Colonic mucosa (tissue), 4 donors: ENCODE data around the gene FBXO11. TPM values are rescaled to one million over a fixed set of nuclear protein-coding genes. Genes with fewer than 3 reads are reported as not detected.

ENCODE experiments used
- DNase-seq: peaks from one replicate; pipeline ENCODE4 v3.0.0-alpha.2; 2020
- H3K27ac ChIP-seq: fragments of 200-600 bp; one replicate; pipeline ENCODE4 v1.8.0; 2021
- H3K27me3 ChIP-seq: fragments of 200-600 bp; one replicate; pipeline ENCODE4 v1.8.0; 2021
- H3K36me3 ChIP-seq: fragments of 200-600 bp; one replicate; pipeline ENCODE4 v1.8.0; 2021
- H3K4me1 ChIP-seq: fragments of 200-600 bp; one replicate; pipeline ENCODE4 v1.8.0; 2021; ENCODE audit warnings: mild to moderate bottlenecking
- H3K4me3 ChIP-seq: fragments of 200-600 bp; one replicate; pipeline ENCODE4 v1.8.0; 2021
- H3K9ac ChIP-seq, 2 donors: one replicate each; pipeline ENCODE4 v1.7.0; 2013; ENCODE audit warnings: control low read depth in 2 of 2, low read depth in 2 of 2, low read length in 2 of 2
- H3K9me3 ChIP-seq: fragments of 200-600 bp; one replicate; pipeline ENCODE4 v1.8.0; 2021
- intact Hi-C: fragments of 100-400 bp; cut with DNase I; formaldehyde crosslinking; loops from one replicate; pipeline ENCODE4 v1.14.1; 2022
- total RNA-seq, 2 donors: library from RNA; stranded (reverse); fragmentation: NEBNext Ultra II Directional in 1 of 2; extraction: Animal tissue kit (Norgen Biotek cat#: 25700) in 1 of 2; gene quantifications; one replicate each; pipeline ENCODE4 v1.2.1, GENCODE V29; 2021
- TF ChIP-seq, protein P1 (sequence below): fragments of 200-600 bp; IDR thresholded peaks from one replicate; pipeline ENCODE4 v1.8.0; 2022; ENCODE audit warnings: antibody characterized with exemption, mild to moderate bottlenecking
- donor health status: healthy.
- donor health status: DM: no; HTN: no; CAD: no.
- donor health status: DM: no; HTN: no; CAD: no.

The FBXO11 gene
- total RNA-seq, 2 donors from 2014 or later: 40.4 to 47.7 TPM

DNA sequence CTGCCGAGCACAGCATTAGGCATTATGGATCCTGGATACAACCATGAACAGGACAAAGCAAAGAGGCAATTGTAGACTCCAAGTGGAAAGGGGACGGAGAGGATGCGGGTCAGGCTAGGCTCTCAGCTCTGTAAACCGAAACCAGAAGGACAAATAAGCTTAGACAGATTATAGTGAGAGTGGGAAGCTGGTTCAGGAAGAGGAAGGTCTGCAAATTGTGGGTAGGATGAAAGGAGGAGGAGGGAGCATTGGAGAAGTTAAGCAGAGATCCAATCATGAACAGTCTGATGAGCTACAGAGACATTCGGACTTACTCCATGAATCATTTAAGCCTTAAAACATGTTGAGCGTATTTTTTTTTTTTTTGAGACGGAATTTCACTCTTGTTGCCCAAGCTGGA, 120.3 kb downstream of the FBXO11 start:
- no peak overlapping the region for H3K9ac ChIP-seq
- DNase-seq: no peak
- H3K27me3 ChIP-seq: no peaks in the 10 kb centered on the region
- no peak overlapping the region for H3K27ac ChIP-seq
- TF ChIP-seq, protein P1, sequence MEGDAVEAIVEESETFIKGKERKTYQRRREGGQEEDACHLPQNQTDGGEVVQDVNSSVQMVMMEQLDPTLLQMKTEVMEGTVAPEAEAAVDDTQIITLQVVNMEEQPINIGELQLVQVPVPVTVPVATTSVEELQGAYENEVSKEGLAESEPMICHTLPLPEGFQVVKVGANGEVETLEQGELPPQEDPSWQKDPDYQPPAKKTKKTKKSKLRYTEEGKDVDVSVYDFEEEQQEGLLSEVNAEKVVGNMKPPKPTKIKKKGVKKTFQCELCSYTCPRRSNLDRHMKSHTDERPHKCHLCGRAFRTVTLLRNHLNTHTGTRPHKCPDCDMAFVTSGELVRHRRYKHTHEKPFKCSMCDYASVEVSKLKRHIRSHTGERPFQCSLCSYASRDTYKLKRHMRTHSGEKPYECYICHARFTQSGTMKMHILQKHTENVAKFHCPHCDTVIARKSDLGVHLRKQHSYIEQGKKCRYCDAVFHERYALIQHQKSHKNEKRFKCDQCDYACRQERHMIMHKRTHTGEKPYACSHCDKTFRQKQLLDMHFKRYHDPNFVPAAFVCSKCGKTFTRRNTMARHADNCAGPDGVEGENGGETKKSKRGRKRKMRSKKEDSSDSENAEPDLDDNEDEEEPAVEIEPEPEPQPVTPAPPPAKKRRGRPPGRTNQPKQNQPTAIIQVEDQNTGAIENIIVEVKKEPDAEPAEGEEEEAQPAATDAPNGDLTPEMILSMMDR: no peak
- intact Hi-C loops: no loop called here
- no peaks in the 10 kb centered on the region for H3K9me3 ChIP-seq
- no peak overlapping the region for H3K4me3 ChIP-seq
- H3K36me3 ChIP-seq: no peaks in the 10 kb centered on the region
- H3K4me1 ChIP-seq: peaks cover 6% of the 10 kb centered on the region

DNA sequence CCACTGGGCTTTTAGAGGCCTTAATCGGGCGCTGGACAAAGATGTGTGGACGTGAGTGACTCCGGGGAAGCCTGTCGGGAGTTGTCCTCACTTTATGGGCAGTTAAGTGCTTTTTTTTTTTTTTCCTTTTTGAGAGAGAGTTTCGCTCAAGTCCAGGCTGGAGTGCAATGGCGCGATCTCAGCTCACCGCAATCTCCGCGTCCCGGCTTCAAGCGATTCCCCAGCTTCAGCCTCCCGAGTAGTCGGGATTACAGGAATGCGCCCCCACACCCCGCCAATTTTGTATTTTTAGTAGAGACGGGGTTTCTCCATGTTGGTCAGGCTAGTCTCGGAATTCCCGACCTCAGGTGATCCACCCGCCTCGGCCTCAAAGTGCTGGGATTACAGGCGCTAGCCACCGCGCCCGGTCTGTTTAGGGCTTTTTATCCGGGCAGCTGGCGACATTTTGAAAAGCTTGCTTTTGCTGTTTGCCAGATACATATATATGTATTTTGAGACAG, 121.9 kb downstream of the FBXO11 start:
- H3K27me3 ChIP-seq: no peaks in the 10 kb centered on the region
- H3K27ac ChIP-seq: peak overlapping the region; percentile 99
- TF ChIP-seq, protein P1: no peak
- peak overlapping the region; percentile 12 to 40 for H3K9ac ChIP-seq
- H3K36me3 ChIP-seq: no peaks in the 10 kb centered on the region
- DNase-seq: peak; percentile 29
- H3K9me3 ChIP-seq: no peaks in the 10 kb centered on the region
- peak overlapping the region; percentile 89 for H3K4me3 ChIP-seq
- peaks cover 6% of the 10 kb centered on the region for H3K4me1 ChIP-seq
- intact Hi-C loops: no loop called here

DNA sequence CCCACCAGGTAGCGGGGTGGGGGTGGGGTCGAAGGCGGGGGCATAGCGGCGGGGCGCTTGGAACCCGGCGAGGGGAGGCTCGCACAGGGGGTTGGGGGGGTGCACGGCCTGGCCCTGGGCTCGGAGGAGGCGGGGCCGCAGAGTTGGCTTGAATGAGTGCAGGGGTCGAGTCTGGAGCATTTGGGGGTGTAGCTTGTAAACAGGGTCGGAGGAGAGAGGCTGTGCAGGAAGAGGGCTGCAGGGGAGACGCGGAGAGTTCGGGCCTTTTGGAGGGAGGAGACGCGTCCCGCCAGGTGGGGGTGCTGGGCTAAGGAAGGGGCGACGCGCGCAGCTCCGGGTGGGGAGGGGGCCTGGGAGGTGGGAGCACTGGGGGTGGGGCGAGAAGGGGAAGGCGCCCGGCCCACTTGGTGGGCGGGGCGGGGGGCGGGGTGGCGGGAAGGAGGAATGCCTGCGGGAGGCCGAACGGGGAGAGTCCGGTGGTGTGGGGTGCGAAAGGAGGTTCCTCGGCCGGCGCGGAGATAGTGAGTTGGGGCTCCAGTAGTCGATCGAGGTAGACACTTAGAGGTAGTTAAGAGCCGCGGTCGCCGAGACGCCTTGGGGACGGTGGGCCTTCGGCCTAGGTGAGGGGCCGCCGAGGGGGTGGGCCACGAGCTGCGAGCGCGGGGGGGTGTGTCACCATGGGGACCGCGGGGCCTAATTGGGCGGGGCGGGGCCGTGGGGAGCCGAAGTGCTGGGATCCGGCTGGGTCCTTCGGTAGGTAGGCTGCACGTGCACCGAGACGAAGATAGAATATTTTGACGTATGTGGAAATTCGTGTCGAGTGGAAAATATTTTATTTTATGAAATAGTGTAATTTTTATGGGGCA, 122.6 kb downstream of the FBXO11 start:
- H3K4me3 ChIP-seq: peak overlapping the region; percentile 89
- peak; percentile 77 for DNase-seq
- TF ChIP-seq, protein P1: no peak
- H3K27me3 ChIP-seq: no peaks in the 10 kb centered on the region
- H3K36me3 ChIP-seq: no peaks in the 10 kb centered on the region
- H3K9me3 ChIP-seq: no peaks in the 10 kb centered on the region
- intact Hi-C loops: no loop called here
- peak overlapping the region; percentile 99 for H3K27ac ChIP-seq
- peak overlapping the region in 1 of 2 donors; percentile 85 for H3K9ac ChIP-seq
- H3K4me1 ChIP-seq: peaks cover 6% of the 10 kb centered on the region

DNA sequence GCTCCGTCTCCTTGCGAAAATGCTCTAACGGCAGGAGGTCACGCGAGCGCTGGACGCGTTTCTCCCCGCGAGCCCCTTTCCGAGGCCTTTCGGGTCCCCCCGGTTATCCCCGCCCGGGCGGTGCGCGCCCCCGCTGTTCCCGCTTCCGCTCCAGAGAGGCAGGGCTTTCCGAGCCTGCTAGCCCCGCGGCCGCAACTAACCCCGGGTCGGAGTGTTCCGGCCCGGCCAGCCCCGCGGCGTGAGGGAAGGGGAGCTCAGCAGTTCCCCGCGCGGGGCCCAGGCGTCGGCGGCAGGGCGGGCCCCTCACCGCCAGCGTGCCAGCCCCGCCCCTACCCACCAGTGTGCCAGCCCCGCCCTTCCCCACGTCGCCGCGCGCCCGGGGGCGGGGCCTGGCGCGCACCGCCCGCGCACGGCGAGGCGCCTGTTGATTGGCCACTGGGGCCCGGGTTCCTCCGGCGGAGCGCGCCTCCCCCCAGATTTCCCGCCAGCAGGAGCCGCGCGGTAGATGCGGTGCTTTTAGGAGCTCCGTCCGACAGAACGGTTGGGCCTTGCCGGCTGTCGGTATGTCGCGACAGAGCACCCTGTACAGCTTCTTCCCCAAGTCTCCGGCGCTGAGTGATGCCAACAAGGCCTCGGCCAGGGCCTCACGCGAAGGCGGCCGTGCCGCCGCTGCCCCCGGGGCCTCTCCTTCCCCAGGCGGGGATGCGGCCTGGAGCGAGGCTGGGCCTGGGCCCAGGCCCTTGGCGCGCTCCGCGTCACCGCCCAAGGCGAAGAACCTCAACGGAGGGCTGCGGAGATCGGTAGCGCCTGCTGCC, 123.4 kb downstream of the FBXO11 start, which contains the start of gene MSH6:
TSS of gene MSH6 (plus strand) at position 475 of the 815 bp plus-strand sequence. CDS start at position 564, 89 bp downstream.
- intact Hi-C loops: no loop called here

DNA sequence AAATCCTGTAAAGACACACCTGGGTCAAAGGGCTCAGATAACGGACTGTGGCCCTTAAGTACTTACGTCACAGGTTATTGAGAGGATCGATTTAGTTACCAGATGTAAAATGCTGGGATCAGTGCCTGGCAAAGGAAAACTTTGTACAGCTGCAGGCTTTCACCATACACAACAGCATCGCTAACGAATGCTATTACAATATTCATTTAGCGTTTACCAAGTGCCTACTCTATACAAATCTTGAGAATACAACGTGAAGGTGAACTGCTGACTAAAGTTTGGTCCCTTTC, 124.0 kb downstream of the FBXO11 start:
- Histone ChIP-seq H3K9me3 (no peaks in the 10 kb centered on the region), H3K36me3 (no peaks in the 10 kb centered on the region), H3K4me1 (peaks cover 6% of the 10 kb centered on the region), H3K27ac (peak overlapping the region; percentile 99), H3K9ac (peak overlapping the region; percentile 72 to 91), H3K27me3 (no peaks in the 10 kb centered on the region), H3K4me3 (peak overlapping the region; percentile 89)
- intact Hi-C loops: no loop called here
- TF ChIP-seq, protein P1: no peak
- DNase-seq: no peak

More for the DNA sequence above, 123.4 kb downstream of the FBXO11 start, which contains the start of gene MSH6:
- DNase-seq: peak; percentile 90
- Histone ChIP-seq H3K9me3 (no peaks in the 10 kb centered on the region), H3K27ac (peak within 1 kb of the TSS; percentile 99), H3K27me3 (no peaks in the 10 kb centered on the region), H3K9ac (peak within 1 kb of the TSS; percentile 72 to 91), H3K4me3 (peak within 1 kb of the TSS; percentile 89), H3K36me3 (no peaks in the 10 kb centered on the region), H3K4me1 (peaks cover 6% of the 10 kb centered on the region)
- TF ChIP-seq, protein P1: no peak
